ENCODE measurements around the gene RAD51B. TPM values are rescaled to one million over a fixed set of nuclear protein-coding genes. Genes with fewer than 3 reads are reported as not detected.

RAD51B gene
- total RNA-seq, 2 donors from 2014 or later, result 31.1 to 67.3 TPM

DNA sequence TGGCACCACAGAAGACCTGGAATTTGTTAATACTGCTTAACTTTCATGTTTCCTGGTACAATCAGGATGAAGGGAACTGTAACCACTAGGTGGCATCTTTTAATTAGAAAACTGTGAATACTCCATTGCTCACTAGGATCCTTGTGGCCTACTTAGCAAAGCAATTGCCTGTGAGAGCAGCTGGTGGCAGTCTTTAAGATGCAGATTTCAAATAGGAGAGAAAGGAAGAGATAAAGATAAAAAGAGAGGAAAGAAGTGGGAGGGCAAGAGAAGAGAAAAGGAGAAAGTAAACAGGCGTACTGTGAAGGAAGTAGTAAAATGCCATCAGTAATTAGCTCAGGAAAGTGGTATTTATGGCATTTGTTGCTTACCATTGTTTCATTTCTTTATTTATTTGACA is 114.5 kb downstream of the RAD51B start:
- peak overlapping the region in 1 of 2 donors; percentile 10 for H3K27ac Mint-ChIP-seq
- peak in 1 of 2 donors; percentile 49 for ATAC-seq
- DNase-seq (ENCODE audit: low spot score), result no peak
- H3K4me3 Mint-ChIP-seq, result no peak overlapping the region
- peaks cover 4 to 9% of the 10 kb centered on the region in 2 donors for H3K4me1 Mint-ChIP-seq (ENCODE audit: low read depth in 2 of 2)
- H3K9me3 Mint-ChIP-seq, result no peaks in the 10 kb centered on the region
- H3K27me3 Mint-ChIP-seq, result no peaks in the 10 kb centered on the region
- peaks cover 7% of the 10 kb centered on the region for H3K36me3 Mint-ChIP-seq

DNA sequence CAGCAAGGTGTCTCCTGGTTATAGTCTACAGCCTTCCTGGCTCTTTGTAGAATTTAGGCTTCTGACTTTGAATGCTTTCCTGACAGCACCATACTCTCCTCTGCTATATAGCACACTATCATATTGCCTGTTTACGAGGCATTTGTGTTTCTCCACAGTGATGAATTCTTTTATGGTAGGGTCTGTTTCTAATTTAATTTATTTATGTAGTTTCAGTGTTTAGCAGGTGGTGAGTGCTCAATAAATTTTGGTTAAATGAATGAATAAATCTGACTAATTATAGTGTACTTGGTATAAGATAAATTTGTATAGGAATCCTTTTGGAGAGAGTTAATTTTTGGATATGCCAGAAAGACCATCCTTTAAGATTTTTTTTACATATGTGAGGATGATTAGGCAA is 115.3 kb downstream of the RAD51B start:
- H3K27me3 Mint-ChIP-seq, result no peaks in the 10 kb centered on the region
- H3K4me3 Mint-ChIP-seq, result no peak overlapping the region
- no peak for ATAC-seq
- peaks cover 6% of the 10 kb centered on the region for H3K36me3 Mint-ChIP-seq
- no peaks in the 10 kb centered on the region for H3K9me3 Mint-ChIP-seq
- peaks cover 4 to 9% of the 10 kb centered on the region in 2 donors for H3K4me1 Mint-ChIP-seq (ENCODE audit: low read depth in 2 of 2)
- DNase-seq (ENCODE audit: low spot score), result no peak
- H3K27ac Mint-ChIP-seq, result no peak overlapping the region

DNA sequence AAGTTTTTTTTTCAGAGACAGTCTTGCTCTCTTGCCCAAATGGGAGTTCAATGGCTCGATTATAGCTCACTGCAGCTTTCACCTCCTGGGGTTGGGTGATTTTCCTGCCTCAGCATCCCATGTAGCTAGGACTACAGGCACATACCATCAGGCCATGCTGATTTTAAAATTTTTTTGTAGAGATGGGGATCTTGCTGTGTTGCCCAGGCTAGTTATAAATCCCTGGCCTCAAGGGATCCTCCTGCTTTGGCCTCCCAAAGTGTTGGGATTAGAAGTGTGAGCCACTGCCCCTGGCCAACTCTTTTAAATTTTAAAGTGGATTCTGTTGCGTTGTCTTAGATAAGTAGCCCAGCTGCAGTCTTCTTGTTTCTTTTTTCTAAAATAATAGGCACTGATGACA is 115.8 kb downstream of the RAD51B start:
- no peak overlapping the region for H3K4me3 Mint-ChIP-seq
- H3K9me3 Mint-ChIP-seq, result no peaks in the 10 kb centered on the region
- H3K36me3 Mint-ChIP-seq, result peaks cover 1% of the 10 kb centered on the region
- DNase-seq (ENCODE audit: low spot score) (no peak), ATAC-seq (no peak)
- H3K27me3 Mint-ChIP-seq, result no peaks in the 10 kb centered on the region
- peaks cover 4 to 9% of the 10 kb centered on the region in 2 donors for H3K4me1 Mint-ChIP-seq (ENCODE audit: low read depth in 2 of 2)
- H3K27ac Mint-ChIP-seq, result no peak overlapping the region

- Mint-ChIP-seq H3K27me3 (no peaks in the 10 kb centered on the region), H3K36me3 (no peaks in the 10 kb centered on the region), H3K27ac (no peak overlapping the region), H3K9me3 (no peaks in the 10 kb centered on the region), H3K4me3 (no peak overlapping the region), H3K4me1 (ENCODE audit: low read depth in 2 of 2) (peaks cover 4 to 9% of the 10 kb centered on the region in 2 donors)
- ATAC-seq (no peak), DNase-seq (ENCODE audit: low spot score) (no peak)
These were observed 118.5 kb downstream of the RAD51B start for GRCh38 chr14:67938071-67938470.

DNA sequence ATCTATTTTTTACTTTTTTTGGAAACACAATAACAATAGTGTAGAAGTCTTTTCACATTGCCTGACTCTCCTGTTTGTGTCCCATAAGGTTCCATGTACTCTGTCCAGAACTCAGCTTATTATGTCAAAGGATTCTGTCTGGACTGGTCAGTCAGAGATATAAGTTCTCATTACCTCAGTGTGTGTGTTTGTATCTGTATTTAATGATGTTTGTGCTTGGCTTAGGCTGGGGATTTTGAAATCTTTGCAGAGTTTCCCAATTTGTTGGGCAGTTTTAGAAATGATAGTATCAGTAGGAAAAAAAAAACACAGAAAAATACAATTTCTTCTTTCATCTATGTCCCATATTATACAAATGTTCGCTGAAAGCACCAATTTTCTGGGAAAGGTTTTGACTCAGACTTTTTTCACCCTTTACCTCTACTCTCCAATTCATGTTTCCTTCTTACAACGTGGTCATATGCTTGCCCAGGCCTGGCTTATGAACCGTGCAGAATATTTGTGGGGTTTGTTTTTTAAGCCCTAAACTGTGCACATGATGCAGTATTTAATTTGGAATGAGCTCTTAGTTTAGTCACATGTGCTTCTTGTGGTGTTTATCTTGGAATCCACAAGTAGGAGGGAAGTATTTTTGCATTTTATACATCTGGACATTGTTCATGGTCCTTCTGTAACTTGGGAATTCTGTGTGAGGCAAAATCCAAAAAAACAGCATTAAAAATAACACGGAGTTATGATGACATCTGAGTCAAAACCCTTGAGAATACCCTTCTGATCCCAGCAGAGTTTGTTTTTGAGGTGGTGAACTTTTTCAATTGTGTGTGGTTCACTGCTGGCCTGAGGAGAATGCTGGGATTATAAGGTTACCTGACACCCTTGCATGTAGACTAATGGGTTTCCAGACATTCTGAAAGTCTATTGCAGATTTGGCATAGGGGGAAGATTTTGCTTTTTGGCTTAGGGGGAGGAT is 121.2 kb downstream of the RAD51B start:
- Mint-ChIP-seq H3K9me3 (no peaks in the 10 kb centered on the region), H3K27ac (no peak overlapping the region), H3K4me1 (ENCODE audit: low read depth in 2 of 2) (no peaks in the 10 kb centered on the region), H3K36me3 (no peaks in the 10 kb centered on the region), H3K27me3 (no peaks in the 10 kb centered on the region), H3K4me3 (no peak overlapping the region)
- no peak for ATAC-seq
- no peak for DNase-seq (ENCODE audit: low spot score)

- ATAC-seq, result no peak
- H3K36me3 Mint-ChIP-seq, result no peaks in the 10 kb centered on the region
- H3K4me3 Mint-ChIP-seq, result no peak overlapping the region
- no peak overlapping the region for H3K27ac Mint-ChIP-seq
- H3K27me3 Mint-ChIP-seq, result no peaks in the 10 kb centered on the region
- no peak for DNase-seq (ENCODE audit: low spot score)
- H3K4me1 Mint-ChIP-seq (ENCODE audit: low read depth in 2 of 2), result no peaks in the 10 kb centered on the region
- no peaks in the 10 kb centered on the region for H3K9me3 Mint-ChIP-seq
These were observed 122.0 kb downstream of the RAD51B start for GRCh38 chr14:67941456-67942018.

DNA sequence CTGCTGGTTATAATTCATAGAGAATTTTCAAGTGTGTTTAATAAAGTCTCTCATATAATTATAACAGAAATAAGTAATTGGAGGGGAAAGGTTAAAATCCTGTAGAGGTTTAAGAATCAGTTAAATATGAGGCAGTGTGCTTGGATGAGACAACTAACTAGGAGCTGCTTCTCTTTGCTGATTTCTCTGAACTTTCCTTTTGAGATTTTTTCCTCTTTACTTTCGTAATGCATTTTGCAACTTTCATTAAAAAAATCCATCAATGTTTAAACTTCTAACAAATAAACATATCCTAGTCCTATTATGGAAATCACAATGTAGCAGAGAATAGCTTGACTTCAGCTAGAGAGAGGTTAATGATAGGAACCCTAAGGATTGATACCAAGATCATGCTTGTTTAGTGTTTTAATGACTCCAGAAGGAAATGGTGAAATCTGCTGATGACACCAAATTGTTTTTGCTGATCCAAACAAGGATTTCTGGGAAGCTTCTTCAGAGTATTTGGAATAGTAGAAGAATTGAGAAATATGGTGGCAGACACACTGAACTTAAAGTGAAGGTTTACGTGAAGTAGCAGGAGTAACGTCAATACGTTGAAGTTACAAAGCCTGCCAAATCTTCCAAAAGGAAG is 122.6 kb downstream of the RAD51B start:
- no peak overlapping the region for H3K27ac Mint-ChIP-seq
- no peak overlapping the region for H3K4me3 Mint-ChIP-seq
- ATAC-seq, result no peak
- no peaks in the 10 kb centered on the region for H3K9me3 Mint-ChIP-seq
- DNase-seq (ENCODE audit: low spot score), result no peak
- no peaks in the 10 kb centered on the region for H3K27me3 Mint-ChIP-seq
- no peaks in the 10 kb centered on the region for H3K36me3 Mint-ChIP-seq
- H3K4me1 Mint-ChIP-seq (ENCODE audit: low read depth in 2 of 2), result no peaks in the 10 kb centered on the region

DNA sequence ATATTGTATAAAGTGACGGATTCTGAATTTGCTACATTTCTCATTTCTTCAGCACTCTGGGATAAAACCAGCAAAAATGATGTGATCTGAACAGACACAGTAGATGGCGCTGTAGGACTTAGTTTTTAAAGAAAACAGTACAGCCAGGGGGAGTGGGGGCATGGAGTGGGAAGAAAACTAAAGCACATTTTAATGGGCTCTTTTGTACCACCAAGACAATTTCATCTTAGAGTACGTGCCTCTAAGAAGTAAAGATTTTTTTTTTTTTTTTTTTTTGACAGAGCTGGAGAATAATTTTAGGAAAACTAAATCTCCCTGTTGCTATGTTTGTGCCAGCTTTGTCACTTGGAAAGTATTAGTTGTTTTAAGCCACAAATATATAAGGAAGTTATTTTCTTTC is 124.4 kb downstream of the RAD51B start:
- no peak for ATAC-seq
- DNase-seq (ENCODE audit: low spot score), result no peak
- no peaks in the 10 kb centered on the region for H3K9me3 Mint-ChIP-seq
- no peak overlapping the region for H3K4me3 Mint-ChIP-seq
- no peaks in the 10 kb centered on the region for H3K4me1 Mint-ChIP-seq (ENCODE audit: low read depth in 2 of 2)
- H3K27ac Mint-ChIP-seq, result no peak overlapping the region
- no peaks in the 10 kb centered on the region for H3K27me3 Mint-ChIP-seq
- no peaks in the 10 kb centered on the region for H3K36me3 Mint-ChIP-seq

DNA sequence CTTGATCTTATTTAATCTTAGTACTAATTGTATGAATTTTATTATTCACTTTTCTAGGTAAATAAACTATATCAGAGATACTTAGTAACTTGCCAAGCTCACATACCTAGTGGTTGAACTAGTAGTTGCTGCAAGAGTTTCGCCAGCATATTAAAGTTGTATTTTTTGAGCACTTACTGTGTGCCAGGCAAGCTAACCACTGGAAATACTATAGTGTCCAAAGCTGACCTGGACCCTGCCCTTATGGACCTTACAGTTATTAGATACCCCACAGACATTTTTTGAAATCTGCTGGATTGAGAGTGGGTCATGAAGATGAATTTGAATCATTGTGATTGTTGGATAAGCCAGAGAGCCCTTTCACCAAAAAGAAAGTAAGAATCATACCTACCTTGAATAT is 125.0 kb downstream of the RAD51B start:
- no peaks in the 10 kb centered on the region for H3K4me1 Mint-ChIP-seq (ENCODE audit: low read depth in 2 of 2)
- H3K27ac Mint-ChIP-seq, result no peak overlapping the region
- H3K36me3 Mint-ChIP-seq, result no peaks in the 10 kb centered on the region
- DNase-seq (ENCODE audit: low spot score), result no peak
- no peaks in the 10 kb centered on the region for H3K9me3 Mint-ChIP-seq
- no peak for ATAC-seq
- no peak overlapping the region for H3K4me3 Mint-ChIP-seq
- H3K27me3 Mint-ChIP-seq, result no peaks in the 10 kb centered on the region

GRCh38 chr14:67949771-67950170 is 130.2 kb downstream of the RAD51B start:
- no peaks in the 10 kb centered on the region for H3K4me1 Mint-ChIP-seq (ENCODE audit: low read depth in 2 of 2)
- H3K9me3 Mint-ChIP-seq, result no peaks in the 10 kb centered on the region

GRCh38 chr14:67950386-67950785 is 130.8 kb downstream of the RAD51B start:
- Mint-ChIP-seq H3K4me3 (no peak overlapping the region), H3K9me3 (no peaks in the 10 kb centered on the region), H3K36me3 (no peaks in the 10 kb centered on the region), H3K27me3 (no peaks in the 10 kb centered on the region), H3K4me1 (ENCODE audit: low read depth in 2 of 2) (no peaks in the 10 kb centered on the region), H3K27ac (no peak overlapping the region)
- ATAC-seq (no peak), DNase-seq (ENCODE audit: low spot score) (no peak)

More at GRCh38 chr14:67949771-67950170, 130.2 kb downstream of the RAD51B start:
- DNase-seq (ENCODE audit: low spot score) (no peak), ATAC-seq (no peak)
- no peak overlapping the region for H3K27ac Mint-ChIP-seq
- no peak overlapping the region for H3K4me3 Mint-ChIP-seq
- no peaks in the 10 kb centered on the region for H3K27me3 Mint-ChIP-seq
- no peaks in the 10 kb centered on the region for H3K36me3 Mint-ChIP-seq

GRCh38 chr14:67951529-67952135 is 132.1 kb downstream of the RAD51B start:
- Mint-ChIP-seq H3K9me3 (no peaks in the 10 kb centered on the region), H3K36me3 (no peaks in the 10 kb centered on the region), H3K4me3 (no peak overlapping the region), H3K27ac (no peak overlapping the region), H3K4me1 (ENCODE audit: low read depth in 2 of 2) (no peaks in the 10 kb centered on the region), H3K27me3 (no peaks in the 10 kb centered on the region)
- DNase-seq (ENCODE audit: low spot score), result no peak
- no peak for ATAC-seq

- Mint-ChIP-seq H3K9me3 (no peaks in the 10 kb centered on the region), H3K4me3 (no peak overlapping the region), H3K36me3 (no peaks in the 10 kb centered on the region), H3K4me1 (ENCODE audit: low read depth in 2 of 2) (no peaks in the 10 kb centered on the region), H3K27ac (no peak overlapping the region), H3K27me3 (no peaks in the 10 kb centered on the region)
- DNase-seq (ENCODE audit: low spot score), result no peak
- ATAC-seq, result no peak
These were observed 132.8 kb downstream of the RAD51B start for GRCh38 chr14:67952381-67952780.

DNA sequence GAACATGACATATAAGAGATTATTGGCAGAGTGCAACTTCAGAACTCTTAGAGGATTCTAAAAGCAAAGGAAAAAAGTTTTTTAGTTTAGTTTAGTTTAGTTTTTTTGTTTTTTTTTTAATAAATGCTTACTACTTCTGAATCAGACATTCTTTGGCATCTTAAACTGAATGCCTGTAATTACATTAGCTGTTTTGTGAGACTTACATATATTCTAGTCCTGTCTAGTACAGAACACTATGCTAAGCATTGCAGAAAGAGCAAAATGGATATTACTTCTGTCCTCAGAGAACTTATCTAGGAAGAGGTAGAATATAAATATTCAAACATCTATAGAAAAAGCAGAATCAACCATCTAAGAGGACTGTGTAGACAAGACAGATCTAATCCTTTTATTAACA is 133.2 kb downstream of the RAD51B start:
- DNase-seq (ENCODE audit: low spot score), result no peak
- no peak for ATAC-seq
- H3K27me3 Mint-ChIP-seq, result no peaks in the 10 kb centered on the region
- no peaks in the 10 kb centered on the region for H3K4me1 Mint-ChIP-seq (ENCODE audit: low read depth in 2 of 2)
- H3K4me3 Mint-ChIP-seq, result no peak overlapping the region
- H3K9me3 Mint-ChIP-seq, result no peaks in the 10 kb centered on the region
- no peak overlapping the region for H3K27ac Mint-ChIP-seq
- no peaks in the 10 kb centered on the region for H3K36me3 Mint-ChIP-seq
